Colonic mucosa (tissue), 4 donors: ENCODE data around the gene NEMP2. TPM values are rescaled to one million over a fixed set of nuclear protein-coding genes. Genes with fewer than 3 reads are reported as not detected.

ENCODE experiments used
- DNase-seq: peaks from one replicate; pipeline ENCODE4 v3.0.0-alpha.2; 2020
- H3K27ac ChIP-seq: fragments of 200-600 bp; one replicate; pipeline ENCODE4 v1.8.0; 2021
- H3K27me3 ChIP-seq: fragments of 200-600 bp; one replicate; pipeline ENCODE4 v1.8.0; 2021
- H3K36me3 ChIP-seq: fragments of 200-600 bp; one replicate; pipeline ENCODE4 v1.8.0; 2021
- H3K4me1 ChIP-seq: fragments of 200-600 bp; one replicate; pipeline ENCODE4 v1.8.0; 2021; ENCODE audit warnings: mild to moderate bottlenecking
- H3K4me3 ChIP-seq: fragments of 200-600 bp; one replicate; pipeline ENCODE4 v1.8.0; 2021
- H3K9ac ChIP-seq, 2 donors: one replicate each; pipeline ENCODE4 v1.7.0; 2013; ENCODE audit warnings: control low read depth in 2 of 2, low read depth in 2 of 2, low read length in 2 of 2
- H3K9me3 ChIP-seq: fragments of 200-600 bp; one replicate; pipeline ENCODE4 v1.8.0; 2021
- intact Hi-C: fragments of 100-400 bp; cut with DNase I; formaldehyde crosslinking; loops from one replicate; pipeline ENCODE4 v1.14.1; 2022
- total RNA-seq, 2 donors: library from RNA; stranded (reverse); fragmentation: NEBNext Ultra II Directional in 1 of 2; extraction: Animal tissue kit (Norgen Biotek cat#: 25700) in 1 of 2; gene quantifications; one replicate each; pipeline ENCODE4 v1.2.1, GENCODE V29; 2021
- TF ChIP-seq, protein P1 (sequence below): fragments of 200-600 bp; IDR thresholded peaks from one replicate; pipeline ENCODE4 v1.8.0; 2022; ENCODE audit warnings: antibody characterized with exemption, mild to moderate bottlenecking
- donor health status: healthy.
- donor health status: DM: no; HTN: no; CAD: no.
- donor health status: DM: no; HTN: no; CAD: no.

NEMP2 gene
- total RNA-seq, 2 donors from 2014 or later: 3.6 to 5.1 TPM

DNA sequence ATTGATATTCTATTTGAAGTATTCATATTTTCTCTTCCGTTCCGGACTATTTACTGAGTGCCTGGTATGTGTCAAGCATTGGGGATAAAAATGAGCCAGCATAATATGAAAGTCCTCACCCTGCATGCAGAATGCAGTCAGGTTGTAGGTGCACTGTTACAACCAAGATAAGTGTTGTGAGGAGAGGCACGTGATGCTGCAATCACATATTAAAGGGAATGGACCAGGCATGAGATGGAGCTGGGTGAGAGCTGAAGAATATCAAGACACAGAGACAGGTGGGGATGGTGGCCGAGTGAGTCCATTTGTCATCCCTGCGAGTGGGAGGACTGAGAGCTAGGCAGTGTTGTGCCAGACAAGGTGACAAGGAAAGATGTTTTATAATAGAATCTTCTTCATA, 74.0 kb downstream of the NEMP2 start:
- no peak overlapping the region for H3K4me3 ChIP-seq
- intact Hi-C loops: no loop called here
- no peaks in the 10 kb centered on the region for H3K36me3 ChIP-seq
- TF ChIP-seq, protein P1, sequence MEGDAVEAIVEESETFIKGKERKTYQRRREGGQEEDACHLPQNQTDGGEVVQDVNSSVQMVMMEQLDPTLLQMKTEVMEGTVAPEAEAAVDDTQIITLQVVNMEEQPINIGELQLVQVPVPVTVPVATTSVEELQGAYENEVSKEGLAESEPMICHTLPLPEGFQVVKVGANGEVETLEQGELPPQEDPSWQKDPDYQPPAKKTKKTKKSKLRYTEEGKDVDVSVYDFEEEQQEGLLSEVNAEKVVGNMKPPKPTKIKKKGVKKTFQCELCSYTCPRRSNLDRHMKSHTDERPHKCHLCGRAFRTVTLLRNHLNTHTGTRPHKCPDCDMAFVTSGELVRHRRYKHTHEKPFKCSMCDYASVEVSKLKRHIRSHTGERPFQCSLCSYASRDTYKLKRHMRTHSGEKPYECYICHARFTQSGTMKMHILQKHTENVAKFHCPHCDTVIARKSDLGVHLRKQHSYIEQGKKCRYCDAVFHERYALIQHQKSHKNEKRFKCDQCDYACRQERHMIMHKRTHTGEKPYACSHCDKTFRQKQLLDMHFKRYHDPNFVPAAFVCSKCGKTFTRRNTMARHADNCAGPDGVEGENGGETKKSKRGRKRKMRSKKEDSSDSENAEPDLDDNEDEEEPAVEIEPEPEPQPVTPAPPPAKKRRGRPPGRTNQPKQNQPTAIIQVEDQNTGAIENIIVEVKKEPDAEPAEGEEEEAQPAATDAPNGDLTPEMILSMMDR: no peak
- H3K27me3 ChIP-seq: no peaks in the 10 kb centered on the region
- no peak overlapping the region for H3K27ac ChIP-seq
- H3K9me3 ChIP-seq: no peaks in the 10 kb centered on the region
- no peak for DNase-seq
- no peak overlapping the region for H3K9ac ChIP-seq
- H3K4me1 ChIP-seq: no peaks in the 10 kb centered on the region

DNA sequence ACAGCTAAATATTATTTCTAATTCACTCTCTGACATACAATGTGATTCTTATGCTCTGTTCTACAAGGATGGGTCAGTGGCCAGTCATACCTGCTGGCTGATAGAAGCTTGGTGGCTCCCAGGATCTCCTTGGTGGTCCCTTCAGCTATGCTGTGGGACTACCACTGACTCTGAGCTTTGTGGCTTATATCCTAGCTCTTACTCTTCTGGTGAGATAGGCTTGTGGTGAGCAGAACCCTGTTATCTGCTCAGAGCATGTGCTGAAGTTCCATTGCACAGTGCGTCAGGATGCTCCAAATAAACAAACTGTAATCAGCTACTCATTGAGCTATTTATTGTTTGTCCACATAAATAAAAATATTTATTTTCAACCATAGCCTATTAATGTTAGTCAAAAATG, 74.6 kb downstream of the NEMP2 start:
- TF ChIP-seq, protein P1: no peak
- H3K36me3 ChIP-seq: no peaks in the 10 kb centered on the region
- no peak for DNase-seq
- intact Hi-C loops: no loop called here
- no peaks in the 10 kb centered on the region for H3K27me3 ChIP-seq
- no peaks in the 10 kb centered on the region for H3K9me3 ChIP-seq
- H3K9ac ChIP-seq: no peak overlapping the region
- H3K27ac ChIP-seq: no peak overlapping the region
- no peaks in the 10 kb centered on the region for H3K4me1 ChIP-seq
- H3K4me3 ChIP-seq: no peak overlapping the region

DNA sequence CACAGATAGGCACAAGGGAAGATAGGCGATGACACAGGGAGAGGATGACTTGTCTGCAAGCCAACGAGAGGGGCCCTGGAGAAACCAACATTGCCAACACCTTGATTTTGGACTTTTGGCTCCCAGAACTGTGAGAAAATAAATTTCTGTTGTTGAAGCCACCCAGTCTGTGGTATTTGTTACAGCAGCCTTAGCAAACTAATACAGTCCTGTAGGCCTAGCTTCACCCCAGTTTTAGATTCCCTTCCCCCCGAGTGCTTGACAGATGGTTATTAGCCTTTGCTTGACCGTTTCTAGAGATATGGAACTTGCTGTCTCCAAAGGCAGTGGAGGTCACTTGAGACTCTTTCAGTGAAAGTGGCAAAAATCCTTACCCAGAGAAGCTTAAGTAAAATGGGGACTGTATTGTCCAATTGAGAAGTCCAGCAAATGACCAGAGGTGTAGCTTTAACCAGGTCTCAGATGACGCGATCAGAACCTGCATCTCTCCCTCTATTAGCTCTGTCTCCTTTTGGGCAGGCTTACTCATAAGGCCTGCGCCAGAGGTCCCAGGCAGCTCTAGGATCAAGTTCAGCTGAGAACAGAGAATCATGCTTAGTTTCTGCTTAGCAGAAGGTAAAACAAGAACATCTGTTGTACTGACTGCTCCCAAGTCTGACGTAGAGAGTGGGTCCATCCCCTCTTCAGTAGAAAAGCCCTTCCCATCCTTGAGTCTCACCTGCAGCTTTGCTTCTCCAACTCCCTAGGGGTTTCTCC, 76.0 kb downstream of the NEMP2 start:
- intact Hi-C loops: no loop called here
- no peaks in the 10 kb centered on the region for H3K9me3 ChIP-seq
- no peaks in the 10 kb centered on the region for H3K4me1 ChIP-seq
- no peak overlapping the region for H3K4me3 ChIP-seq
- no peak overlapping the region for H3K9ac ChIP-seq
- no peak overlapping the region for H3K27ac ChIP-seq
- TF ChIP-seq, protein P1: no peak
- no peaks in the 10 kb centered on the region for H3K27me3 ChIP-seq
- no peaks in the 10 kb centered on the region for H3K36me3 ChIP-seq
- no peak for DNase-seq

DNA sequence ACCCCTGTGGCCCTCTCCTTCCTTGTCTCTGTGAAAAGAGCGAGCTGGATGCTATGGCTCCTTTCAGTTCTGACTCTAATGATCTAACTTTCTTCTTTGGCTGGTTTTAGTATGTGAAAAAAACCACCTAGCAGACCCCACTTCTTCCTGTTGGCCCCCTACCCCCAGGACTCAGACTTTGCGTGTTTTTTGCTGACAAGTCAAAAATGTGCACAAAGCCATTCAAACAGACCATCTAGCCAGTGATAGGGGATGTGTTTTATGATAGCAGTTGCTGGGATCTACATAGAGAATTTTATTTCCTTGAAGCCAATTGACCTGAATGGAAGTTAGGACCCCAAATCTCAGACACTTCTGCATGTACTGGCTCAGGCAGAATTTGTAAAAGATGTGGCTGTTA, 77.3 kb downstream of the NEMP2 start:
- no peak for DNase-seq
- H3K4me3 ChIP-seq: no peak overlapping the region
- H3K4me1 ChIP-seq: no peaks in the 10 kb centered on the region
- H3K27ac ChIP-seq: no peak overlapping the region
- H3K27me3 ChIP-seq: no peaks in the 10 kb centered on the region
- TF ChIP-seq, protein P1: no peak
- no peaks in the 10 kb centered on the region for H3K36me3 ChIP-seq
- intact Hi-C loops: no loop called here
- H3K9me3 ChIP-seq: no peaks in the 10 kb centered on the region
- no peak overlapping the region for H3K9ac ChIP-seq

DNA sequence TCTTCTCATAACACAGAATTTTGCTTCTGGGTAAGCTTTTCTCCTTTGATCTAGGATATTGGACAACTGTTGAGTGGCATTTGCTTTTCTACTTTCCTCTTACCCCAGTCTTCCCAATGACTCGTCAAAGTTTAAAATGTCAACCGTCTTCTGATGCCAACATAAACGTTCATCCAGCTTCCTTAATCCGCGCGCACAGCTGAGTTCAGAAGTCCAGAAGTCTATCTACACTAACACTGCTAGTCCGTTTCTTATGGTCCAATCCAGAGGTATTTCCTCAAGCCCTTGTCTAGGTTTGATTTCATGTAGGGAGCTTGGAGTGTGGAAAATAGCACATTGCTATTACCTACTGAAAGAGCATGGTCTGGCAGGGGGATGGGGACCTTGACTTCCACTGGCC, 77.7 kb downstream of the NEMP2 start:
- TF ChIP-seq, protein P1: no peak
- Histone ChIP-seq H3K27ac (no peak overlapping the region), H3K4me3 (no peak overlapping the region), H3K4me1 (no peaks in the 10 kb centered on the region), H3K9ac (no peak overlapping the region), H3K27me3 (no peaks in the 10 kb centered on the region), H3K9me3 (no peaks in the 10 kb centered on the region), H3K36me3 (no peaks in the 10 kb centered on the region)
- DNase-seq: no peak
- intact Hi-C loops: no loop called here
